Eye (tissue), 1 donor: Measurements from ENCODE around the gene KDM4C.
A peak's percentile ranks its signal among the peaks of the same experiment; 100 is the strongest.
"Not testable (repeated sequence)": the region's sequence is repeated elsewhere in the genome, so short reads cannot be mapped to it uniquely, and the experiment has no call there.

Source experiments
- DNase-seq: peaks from one replicate; pipeline ENCODE4 v3.0.0-alpha.2; 2015

KDM4C gene

GRCh38 chr9:6987381-6987780, 229.6 kb downstream of the KDM4C start:
- no peak for DNase-seq

- no peak for DNase-seq
These were observed 233.6 kb downstream of the KDM4C start for GRCh38 chr9:6991418-6991817.

- no peak for DNase-seq
These were observed 238.5 kb downstream of the KDM4C start for GRCh38 chr9:6996061-6996854.

- DNase-seq = no peak
These were observed 239.6 kb downstream of the KDM4C start for GRCh38 chr9:6997330-6997729.

DNA sequence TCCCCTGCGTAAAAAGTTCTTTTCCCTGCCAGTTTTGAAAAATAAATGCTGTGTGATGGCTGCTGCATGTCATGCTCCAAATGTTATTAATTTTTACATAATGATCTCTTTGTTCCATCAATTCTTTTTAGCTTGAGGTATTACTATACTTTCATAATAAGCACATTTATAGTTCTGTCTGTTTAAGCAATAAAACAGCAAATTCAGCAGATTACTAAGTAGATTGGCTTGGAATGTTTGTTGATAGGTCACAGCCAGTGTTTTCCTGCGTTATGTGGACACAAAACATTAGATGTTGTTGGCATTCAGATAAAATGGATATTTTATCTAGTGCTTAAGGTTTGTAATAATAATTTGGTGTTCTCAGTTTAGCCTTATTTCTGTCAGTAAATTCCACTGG, 242.0 kb downstream of the KDM4C start:
- DNase-seq = no peak

GRCh38 chr9:7001571-7001970, 243.8 kb downstream of the KDM4C start:
- DNase-seq = no peak

DNA sequence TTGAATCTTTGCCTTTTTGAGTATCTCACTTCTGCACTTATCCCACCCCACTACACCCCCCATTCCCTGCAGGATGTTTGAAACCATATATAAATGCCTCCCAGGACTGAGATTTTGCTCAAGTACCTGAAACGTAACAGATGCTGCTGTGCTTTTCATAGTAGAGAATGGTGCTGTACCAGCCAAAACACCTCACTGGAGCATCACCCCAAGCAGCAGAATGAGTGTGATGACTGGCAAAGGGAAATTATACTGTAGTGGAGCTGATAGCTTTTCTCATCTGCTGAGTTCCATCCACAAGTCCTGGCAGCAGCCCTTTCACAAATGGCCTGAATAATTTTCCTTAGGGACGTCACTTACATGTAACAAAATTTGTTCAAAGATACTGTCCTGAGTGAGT, 246.1 kb downstream of the KDM4C start:
- DNase-seq = no peak

GRCh38 chr9:7006417-7006816, 248.6 kb downstream of the KDM4C start:
- DNase-seq = no peak

GRCh38 chr9:7008411-7008810, 250.6 kb downstream of the KDM4C start:
- no peak for DNase-seq

- DNase-seq = no peak
These were observed 251.3 kb downstream of the KDM4C start for GRCh38 chr9:7009065-7009464.

GRCh38 chr9:7011395-7012067, 253.8 kb downstream of the KDM4C start:
- no peak for DNase-seq

- no peak for DNase-seq
These were observed 270.2 kb downstream of the KDM4C start for GRCh38 chr9:7027996-7028395.

GRCh38 chr9:7028591-7028990, 270.8 kb downstream of the KDM4C start:
- no peak for DNase-seq

DNA sequence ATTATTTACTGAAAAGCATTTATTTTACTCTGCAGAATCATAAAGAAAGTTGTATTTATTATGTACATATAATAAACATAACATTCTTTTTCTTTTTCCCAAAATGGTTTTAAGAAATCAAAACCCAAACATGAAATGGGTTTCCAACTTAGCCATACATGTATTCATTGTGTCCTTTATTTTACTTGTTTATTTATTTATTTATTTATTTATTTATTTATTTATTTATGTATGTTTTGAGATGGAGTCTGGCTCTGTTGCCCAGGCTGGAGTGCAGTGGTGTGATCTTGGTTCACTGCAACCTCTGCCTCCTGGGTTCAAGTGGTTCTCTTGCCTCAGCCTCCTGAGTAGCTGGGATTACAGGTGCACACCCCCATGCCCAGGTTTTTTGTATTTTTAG, 273.2 kb downstream of the KDM4C start:
- not testable (repeated sequence) for DNase-seq

- DNase-seq = no peak
These were observed 275.6 kb downstream of the KDM4C start for GRCh38 chr9:7033076-7034045.

DNA sequence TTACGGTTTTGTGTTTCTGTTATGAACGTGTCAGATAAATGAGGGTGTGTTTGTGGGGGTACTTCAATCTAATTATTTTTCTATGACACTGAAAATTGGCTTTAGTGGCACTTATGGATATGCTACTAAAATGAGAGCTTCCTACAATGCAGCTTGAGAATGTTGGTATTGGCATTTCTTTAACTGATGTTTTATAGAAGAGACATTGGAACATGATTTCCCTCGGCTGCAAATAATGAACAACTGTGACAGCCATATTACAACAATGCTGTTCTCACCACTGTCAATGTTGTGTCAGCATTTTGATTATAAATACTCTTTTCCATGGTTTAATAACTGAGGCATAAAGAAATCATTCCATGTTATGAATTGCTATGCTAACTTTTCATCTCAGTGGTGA, 279.4 kb downstream of the KDM4C start:
- no peak for DNase-seq

- no peak for DNase-seq
These were observed 284.4 kb downstream of the KDM4C start for GRCh38 chr9:7042124-7042523.

- DNase-seq = no peak
These were observed 287.6 kb downstream of the KDM4C start for GRCh38 chr9:7045361-7045760.

DNA sequence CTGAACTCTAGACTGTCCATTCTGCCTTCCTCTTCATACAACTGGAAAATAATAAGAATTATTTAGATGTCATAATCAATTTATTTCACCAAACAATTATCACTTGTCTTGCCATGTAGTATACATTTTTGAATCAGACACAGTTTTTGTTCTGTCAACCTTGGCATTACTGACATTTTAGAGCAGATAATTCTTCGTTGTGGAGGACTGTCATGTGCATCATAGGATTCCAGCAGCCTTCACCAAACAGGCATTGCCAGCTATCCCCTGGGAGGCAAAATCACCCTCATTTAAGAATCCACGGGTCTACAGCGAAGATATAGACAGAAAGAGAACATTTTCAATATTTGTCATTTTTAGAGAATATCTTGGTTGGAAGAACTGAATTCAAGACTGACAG, 293.9 kb downstream of the KDM4C start:
- no peak for DNase-seq

DNA sequence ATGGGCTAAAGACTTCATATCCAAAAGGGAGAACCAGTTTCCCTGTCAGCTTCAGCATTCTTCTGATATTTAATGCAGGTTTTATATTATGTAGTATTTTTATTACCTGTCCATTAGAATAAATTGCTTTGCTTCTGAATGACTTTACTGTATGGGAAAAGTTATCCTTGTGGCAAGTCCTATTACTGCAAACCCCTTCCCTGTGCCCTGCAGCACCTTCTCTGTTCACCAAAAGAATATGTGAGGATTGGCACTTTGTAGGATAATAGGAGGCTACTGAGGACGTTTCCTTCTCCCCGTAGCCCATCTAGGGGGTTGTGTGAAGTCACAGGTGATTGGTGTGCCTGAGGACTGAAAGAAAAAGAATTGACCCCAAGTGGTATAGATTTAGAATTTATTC, 296.1 kb downstream of the KDM4C start:
- DNase-seq = no peak

DNA sequence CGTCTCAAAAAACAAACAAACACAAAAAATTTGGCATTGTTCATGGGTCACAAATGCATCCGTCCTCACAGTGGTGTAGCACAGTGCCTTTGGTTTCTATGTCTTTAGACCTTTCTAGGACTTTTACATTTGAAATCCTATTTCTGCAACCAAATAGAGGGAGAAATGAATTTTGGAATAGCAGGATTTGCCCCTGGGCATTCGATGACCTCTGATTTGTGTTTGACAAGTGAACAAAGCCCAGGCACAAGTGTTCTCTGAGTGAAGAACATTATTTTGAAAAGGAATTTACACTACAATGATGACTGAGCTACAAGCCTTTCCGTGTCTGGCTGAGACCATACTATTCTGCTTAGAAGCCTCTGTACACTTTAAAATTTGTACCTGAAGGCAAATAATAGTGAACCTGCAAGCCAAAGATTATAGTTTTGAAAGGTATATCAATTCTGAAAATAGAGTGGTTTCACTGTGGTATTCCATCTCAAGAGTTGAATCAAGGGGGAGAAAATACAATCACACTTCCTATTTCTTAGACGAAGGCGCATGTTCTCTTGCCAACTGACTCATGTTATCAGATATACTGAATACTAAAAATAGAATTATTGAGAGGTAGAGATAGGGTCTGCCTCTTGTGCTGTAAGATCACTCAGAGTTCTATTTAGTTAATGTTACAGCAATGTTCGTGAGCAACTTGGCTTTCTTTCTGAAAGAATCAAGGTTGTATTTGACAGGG, 297.6 kb downstream of the KDM4C start:
- no peak for DNase-seq

DNA sequence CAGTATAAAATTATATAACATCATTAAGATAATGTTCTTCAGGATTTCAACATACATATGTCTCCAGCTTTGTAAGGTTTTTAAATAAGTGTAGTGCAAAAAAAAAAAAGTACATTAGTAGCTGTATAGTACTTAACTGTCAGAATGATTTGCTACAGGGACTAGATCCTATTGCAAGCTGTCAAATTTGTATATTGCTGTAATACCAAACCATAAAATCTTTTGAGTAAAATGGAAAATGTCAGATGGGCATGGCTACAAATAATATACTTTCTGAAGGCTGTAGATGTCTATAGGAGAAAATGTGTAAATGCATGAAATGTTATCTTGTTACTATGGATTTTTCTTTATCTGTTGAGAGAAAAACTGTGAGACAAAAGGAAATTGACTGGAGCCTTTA, 298.5 kb downstream of the KDM4C start:
- DNase-seq = peak; percentile 27

- DNase-seq = no peak
These were observed 300.7 kb downstream of the KDM4C start for GRCh38 chr9:7058473-7058872.
